Caco-2 (cell line): ENCODE data around the gene SNX32. TPM values are rescaled to one million over a fixed set of nuclear protein-coding genes. Genes with fewer than 3 reads are reported as not detected.

Source experiments
- BruUV-seq: library from RNA; stranded (reverse); fragments of 400-500 nt; replicated peaks from 2 replicates; lab custom pipeline; 2021; lab: Mats Ljungman, UMichigan
- CTCF ChIA-PET: fragments of 300-600 bp; sonication (Branson Sonifier 250); formaldehyde crosslinking; loops from one replicate; lab custom pipeline; 2022; ENCODE audit warnings: antibody characterized with exemption; lab: Charles Lee
- POLR2A ChIA-PET: fragments of 300-600 bp; sonication (Branson Sonifier 250); formaldehyde crosslinking; loops from one replicate; lab custom pipeline; 2022; ENCODE audit warnings: antibody characterized with exemption; lab: Charles Lee
- DNase-seq, 2 experiments: peaks; one replicate each; pipeline versions ENCODE4 v3.0.0 to v3.0.0-alpha.2; 2020 to 2022
- H3K27me3 ChIP-seq: replicated peaks from 2 replicates; pipeline ENCODE4 v1.6.0; 2011; ENCODE audit warnings: low read length; ENCODE audit not compliant: control insufficient read depth, insufficient read depth
- H3K36me3 ChIP-seq: 2 replicates; pipeline ENCODE4 v1.5.1; 2011; ENCODE audit warnings: low read length; ENCODE audit not compliant: control insufficient read depth, insufficient read depth
- H3K4me1 ChIP-seq: fragments of 250-450 bp; sonication (Bioruptor Pico); 2 replicates; pipeline ENCODE4 v1.5.1; 2020; ENCODE audit warnings: mild to moderate bottlenecking
- H3K4me3 ChIP-seq: 2 replicates; pipeline ENCODE4 v1.5.1; 2011; ENCODE audit warnings: low read depth, mild to moderate bottlenecking, control low read depth, low read length
- H3K9me3 ChIP-seq: fragments of 250-450 bp; sonication (Bioruptor Pico); 2 replicates; pipeline ENCODE4 v1.5.1; 2020; ENCODE audit warnings: mild to moderate bottlenecking, moderate library complexity
- H3K27ac Mint-ChIP-seq: one replicate; pipeline ENCODE4 v1.8.0; 2022; ENCODE audit warnings: mixed read lengths; ENCODE audit not compliant: unreplicated experiment
- H3K27me3 Mint-ChIP-seq: one replicate; pipeline ENCODE4 v1.8.0; 2022; ENCODE audit warnings: mixed read lengths; ENCODE audit not compliant: insufficient read depth, unreplicated experiment
- H3K36me3 Mint-ChIP-seq: one replicate; pipeline ENCODE4 v1.8.0; 2022; ENCODE audit warnings: mild to moderate bottlenecking, mixed read lengths; ENCODE audit not compliant: insufficient read depth, unreplicated experiment
- H3K4me1 Mint-ChIP-seq: one replicate; pipeline ENCODE4 v1.8.0; 2022; ENCODE audit warnings: low read depth, mixed read lengths; ENCODE audit not compliant: unreplicated experiment
- H3K4me3 Mint-ChIP-seq: one replicate; pipeline ENCODE4 v1.8.0; 2022; ENCODE audit warnings: mild to moderate bottlenecking, moderate library complexity, mixed read lengths; ENCODE audit not compliant: unreplicated experiment
- H3K9me3 Mint-ChIP-seq: one replicate; pipeline ENCODE4 v1.8.0; 2022; ENCODE audit warnings: mixed read lengths; ENCODE audit not compliant: unreplicated experiment
- intact Hi-C: fragments of 100-400 bp; cut with micrococcal nuclease; formaldehyde crosslinking; loops from one replicate; pipeline ENCODE4 v1.10.0; 2022; ENCODE audit not compliant: unreplicated experiment
- total RNA-seq: library from RNA; stranded (reverse); gene quantifications from 2 replicates; pipeline ENCODE4 v1.2.3, GENCODE V29; 2022
- TF ChIP-seq, protein P1 (sequence below), 2 experiments: fragments of 200-600 bp in 1 of 2; IDR thresholded peaks; 1 replicate in 1 of 2; 2 replicates in 1 of 2; pipeline versions ENCODE4 v1.5.1 to v1.8.0; 2011 to 2022; ENCODE audit warnings: antibody characterized with exemption in 1 of 2, control low read depth in 1 of 2, inconsistent platforms in 1 of 2, low read depth in 1 of 2, low read length in 1 of 2, mild to moderate bottlenecking in 1 of 2, moderate library complexity in 1 of 2; ENCODE audit not compliant: insufficient read depth in 1 of 2, severe bottlenecking in 1 of 2, unreplicated experiment in 1 of 2

Gene SNX32
- total RNA-seq, 1 experiment from 2014 or later, result not detected

DNA sequence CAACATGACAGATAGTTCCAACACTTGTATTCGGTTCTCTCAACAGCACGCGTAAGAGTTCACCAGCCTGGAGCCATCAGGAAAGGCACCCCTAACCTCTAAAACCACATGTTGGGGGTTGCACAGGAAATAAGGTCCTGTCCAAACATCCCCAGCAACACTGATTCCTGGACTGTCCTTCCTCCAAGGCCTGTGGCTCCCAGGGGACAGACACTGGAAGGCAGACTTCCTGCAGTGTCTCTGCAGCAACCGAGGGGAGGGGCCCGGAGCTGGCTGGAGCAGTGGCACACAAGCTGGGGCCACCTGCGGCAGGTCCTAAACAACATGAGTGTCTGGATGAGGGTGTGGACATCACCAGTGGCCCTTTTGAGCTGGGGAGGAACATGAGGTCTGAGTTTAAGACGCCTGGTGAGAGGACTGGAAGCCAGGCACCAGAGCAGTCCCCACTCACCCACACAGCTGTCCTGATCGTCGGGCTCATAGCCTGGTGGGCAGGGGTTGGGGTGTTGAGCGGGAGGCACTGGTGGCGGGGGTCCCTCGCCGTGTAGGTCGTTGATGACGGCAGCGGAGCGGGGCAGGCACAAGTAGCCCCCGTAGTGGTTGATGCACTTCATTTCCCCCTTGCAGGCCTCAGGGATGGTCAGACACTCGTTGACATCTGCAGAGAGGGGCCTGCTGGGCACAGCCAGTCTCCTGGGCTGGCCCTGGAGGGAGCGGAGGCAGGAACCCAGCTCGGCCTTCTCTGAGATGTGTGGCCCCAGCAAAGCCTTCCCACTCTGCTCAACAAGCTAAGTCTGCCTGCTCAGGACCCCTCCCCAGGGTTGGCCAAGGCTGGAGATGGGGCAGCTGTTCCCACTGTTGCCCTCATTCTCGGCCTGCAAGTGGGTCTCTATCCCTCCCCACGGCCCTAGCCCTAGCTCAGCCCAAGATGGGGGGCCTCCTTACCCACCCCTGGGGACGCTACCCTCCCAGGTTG, 37.2 kb downstream of the SNX32 start:
- Mint-ChIP-seq H3K9me3 (no peaks in the 10 kb centered on the region), H3K36me3 (peaks cover 30% of the 10 kb centered on the region), H3K27me3 (no peaks in the 10 kb centered on the region), H3K4me3 (no peak overlapping the region), H3K27ac (peak overlapping the region; percentile 9), H3K4me1 (peaks cover 6% of the 10 kb centered on the region)
- Histone ChIP-seq H3K9me3 (no peaks in the 10 kb centered on the region), H3K4me1 (0 out of 2 replicates have a peak, but pooled peaks cover 3% of the 10 kb centered on the region), H3K36me3 (no peaks in the 10 kb centered on the region), H3K4me3 (no peak overlapping the region), H3K27me3 (no peaks in the 10 kb centered on the region)
- TF ChIP-seq, protein P1, sequence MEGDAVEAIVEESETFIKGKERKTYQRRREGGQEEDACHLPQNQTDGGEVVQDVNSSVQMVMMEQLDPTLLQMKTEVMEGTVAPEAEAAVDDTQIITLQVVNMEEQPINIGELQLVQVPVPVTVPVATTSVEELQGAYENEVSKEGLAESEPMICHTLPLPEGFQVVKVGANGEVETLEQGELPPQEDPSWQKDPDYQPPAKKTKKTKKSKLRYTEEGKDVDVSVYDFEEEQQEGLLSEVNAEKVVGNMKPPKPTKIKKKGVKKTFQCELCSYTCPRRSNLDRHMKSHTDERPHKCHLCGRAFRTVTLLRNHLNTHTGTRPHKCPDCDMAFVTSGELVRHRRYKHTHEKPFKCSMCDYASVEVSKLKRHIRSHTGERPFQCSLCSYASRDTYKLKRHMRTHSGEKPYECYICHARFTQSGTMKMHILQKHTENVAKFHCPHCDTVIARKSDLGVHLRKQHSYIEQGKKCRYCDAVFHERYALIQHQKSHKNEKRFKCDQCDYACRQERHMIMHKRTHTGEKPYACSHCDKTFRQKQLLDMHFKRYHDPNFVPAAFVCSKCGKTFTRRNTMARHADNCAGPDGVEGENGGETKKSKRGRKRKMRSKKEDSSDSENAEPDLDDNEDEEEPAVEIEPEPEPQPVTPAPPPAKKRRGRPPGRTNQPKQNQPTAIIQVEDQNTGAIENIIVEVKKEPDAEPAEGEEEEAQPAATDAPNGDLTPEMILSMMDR (IDR thresholded peaks at IDR 0.05; ENCODE audit: insufficient read depth in 1 of 2, low read depth in 1 of 2, low read length in 1 of 2, severe bottlenecking in 1 of 2, unreplicated experiment in 1 of 2), result no peak
- POLR2A ChIA-PET, result interaction anchor here (0.5 to 1.9 kb wide), 4 partner anchors 11 to 1110 kb away, joined by 3 to 10 read pairs (median 4); partner anchors contain the start of genes KAT5 and MUS81
- CTCF ChIA-PET, result interaction anchor here (0.6 to 4.3 kb wide), 4 partner anchors 11 to 151 kb away, joined by 3 to 39 read pairs (median 22); partner anchors contain the start of genes FIBP, MUS81 and RNASEH2C
- intact Hi-C loops, result no loop called here
- no TSS peak for BruUV-seq
- DNase-seq, result no peak

- intact Hi-C loops, result no loop called here
- Histone ChIP-seq H3K4me1 (0 out of 2 replicates have a peak, but pooled peaks cover 3% of the 10 kb centered on the region), H3K4me3 (no peak overlapping the region), H3K36me3 (no peaks in the 10 kb centered on the region), H3K9me3 (no peaks in the 10 kb centered on the region), H3K27me3 (no peaks in the 10 kb centered on the region)
- H3K27me3 Mint-ChIP-seq, result no peaks in the 10 kb centered on the region
- no TSS peak for BruUV-seq
- peaks cover 6% of the 10 kb centered on the region for H3K4me1 Mint-ChIP-seq
- peak overlapping the region; percentile 29 for H3K4me3 Mint-ChIP-seq
- no peak for DNase-seq
- H3K27ac Mint-ChIP-seq, result peak overlapping the region; percentile 9
- ChIA-PET POLR2A (interaction anchor here (0.6 to 1.9 kb wide), 2 partner anchors 12 to 30 kb away, joined by 4 to 10 read pairs; partner anchors contain the start of gene MUS81), CTCF (interaction anchor here (0.6 to 4.3 kb wide), 4 partner anchors 12 to 152 kb away, joined by 3 to 39 read pairs (median 22); partner anchors contain the start of genes FIBP, MUS81 and RNASEH2C)
- H3K36me3 Mint-ChIP-seq, result peaks cover 30% of the 10 kb centered on the region
- TF ChIP-seq, protein P1 (IDR thresholded peaks at IDR 0.05; ENCODE audit: insufficient read depth in 1 of 2, low read depth in 1 of 2, low read length in 1 of 2, severe bottlenecking in 1 of 2, unreplicated experiment in 1 of 2), result no peak
- no peaks in the 10 kb centered on the region for H3K9me3 Mint-ChIP-seq
Observed at GRCh38 chr11:65871811-65872548, 38.2 kb downstream of the SNX32 start.
